SK-MEL-5 (cell line): ENCODE results near the gene GEMIN2. TPM values are rescaled to one million over a fixed set of nuclear protein-coding genes. Genes with fewer than 3 reads are reported as not detected.
"Not testable (repeated sequence)": the region's sequence is repeated elsewhere in the genome, so short reads cannot be mapped to it uniquely, and the experiment has no call there.

Experiments
- DNase-seq: peaks from one replicate; pipeline ENCODE4 v3.0.0-alpha.2; 2016; ENCODE audit warnings: low read depth, low spot score
- in situ Hi-C: cut with HindIII; loops from 2 replicates; pipeline ENCODE4 v1.10.0; 2016; ENCODE audit warnings: low sequenced_read_pairs, high pct_unique_total_duplicates, low pct_unique_long_range_greater_than_20kb
- polyA plus RNA-seq, 2 experiments: library from polyadenylated mRNA; depleted of rRNA; stranded (reverse); fragments of >200 nt; gene quantifications; 2 replicates each; pipeline ENCODE4 v1.2.3, GENCODE V29; 2015
- total RNA-seq: library from RNA; depleted of rRNA; stranded (reverse); fragments of >200 nt; shearing (Covaris generic); gene quantifications from 2 replicates; pipeline ENCODE4 v1.2.3, GENCODE V29; 2014; rRNA removed

The GEMIN2 gene, protein sequence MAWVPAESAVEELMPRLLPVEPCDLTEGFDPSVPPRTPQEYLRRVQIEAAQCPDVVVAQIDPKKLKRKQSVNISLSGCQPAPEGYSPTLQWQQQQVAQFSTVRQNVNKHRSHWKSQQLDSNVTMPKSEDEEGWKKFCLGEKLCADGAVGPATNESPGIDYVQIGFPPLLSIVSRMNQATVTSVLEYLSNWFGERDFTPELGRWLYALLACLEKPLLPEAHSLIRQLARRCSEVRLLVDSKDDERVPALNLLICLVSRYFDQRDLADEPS
- total RNA-seq: 17.4 and 22.1 TPM in 2 replicates
- 16.4 and 21.4 TPM in 2 replicates for polyA plus RNA-seq (2015; cell fraction: cytosol; rRNA removed)
- 19.6 and 27.4 TPM in 2 replicates for polyA plus RNA-seq (2015; cell fraction: nucleus; rRNA removed)

DNA sequence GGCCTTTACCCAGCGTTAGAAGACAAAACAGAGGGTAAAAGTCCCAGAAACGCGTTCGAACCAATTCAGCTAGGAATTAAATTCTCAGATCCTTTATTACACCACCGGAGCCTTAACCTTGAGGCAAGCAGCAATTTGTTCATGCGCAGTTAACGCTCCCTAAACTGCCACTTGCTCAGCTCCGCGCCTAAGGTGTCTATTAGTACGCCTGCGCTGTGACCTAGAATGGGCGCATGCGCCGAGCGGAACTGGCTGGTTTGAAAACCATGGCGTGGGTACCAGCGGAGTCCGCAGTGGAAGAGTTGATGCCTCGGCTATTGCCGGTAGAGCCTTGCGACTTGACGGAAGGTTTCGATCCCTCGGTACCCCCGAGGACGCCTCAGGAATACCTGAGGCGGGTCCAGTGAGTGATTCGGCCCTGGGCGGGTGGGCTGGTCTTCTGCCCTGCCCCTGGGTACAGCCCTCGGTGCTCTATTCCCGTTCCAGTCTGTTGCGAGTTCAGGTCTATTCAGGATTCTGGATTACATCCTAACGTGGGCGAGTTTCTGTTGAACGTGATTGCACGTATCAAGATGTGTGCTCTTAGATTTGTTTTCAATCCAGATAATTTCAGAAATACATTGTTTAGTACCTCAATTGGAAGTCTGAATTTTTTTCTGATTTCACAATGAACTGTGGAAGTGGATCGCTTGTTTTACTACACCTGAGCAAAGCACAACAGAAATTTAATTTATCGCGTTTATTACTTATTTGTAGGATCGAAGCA lies at the start of gene GEMIN2:
Gene GEMIN2, plus strand, starts transcription at position 251 of the 766 bp plus-strand sequence. Its CDS starts 16 bp downstream, at position 267.
- DNase-seq: peak; percentile 95
- in situ Hi-C loops: no loop called here

DNA sequence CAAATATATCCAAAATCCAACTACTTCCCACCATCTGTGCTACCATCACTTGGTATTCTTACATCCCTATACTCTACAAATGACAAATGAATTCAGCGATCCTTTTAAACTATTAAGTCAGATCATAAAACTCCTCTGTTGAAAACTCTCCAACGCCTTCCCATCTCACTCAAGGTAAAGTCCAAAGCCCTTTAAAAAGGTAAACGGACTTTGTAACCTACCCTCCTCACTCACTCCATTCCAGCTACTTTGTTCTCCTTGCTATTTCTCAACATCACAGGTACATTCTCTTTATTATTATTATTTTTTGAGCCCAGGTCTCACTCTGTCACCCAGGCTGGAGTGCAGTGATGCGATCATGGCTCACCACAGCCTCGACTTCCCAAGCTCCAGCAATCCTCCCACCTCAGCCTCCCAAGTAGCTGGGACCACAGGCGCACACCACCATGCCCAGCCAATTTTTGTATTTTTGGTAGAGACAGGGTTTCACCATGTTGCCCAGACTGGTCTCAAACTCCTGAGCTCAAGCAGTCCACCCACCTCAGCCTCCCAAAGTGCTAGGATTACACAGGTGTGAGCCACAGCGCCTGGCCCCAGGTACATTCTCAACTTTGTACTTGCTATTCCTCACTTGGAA lies 44.8 kb upstream of the GEMIN2 start:
- in situ Hi-C loops, DNase-seq: not testable (repeated sequence)

DNA sequence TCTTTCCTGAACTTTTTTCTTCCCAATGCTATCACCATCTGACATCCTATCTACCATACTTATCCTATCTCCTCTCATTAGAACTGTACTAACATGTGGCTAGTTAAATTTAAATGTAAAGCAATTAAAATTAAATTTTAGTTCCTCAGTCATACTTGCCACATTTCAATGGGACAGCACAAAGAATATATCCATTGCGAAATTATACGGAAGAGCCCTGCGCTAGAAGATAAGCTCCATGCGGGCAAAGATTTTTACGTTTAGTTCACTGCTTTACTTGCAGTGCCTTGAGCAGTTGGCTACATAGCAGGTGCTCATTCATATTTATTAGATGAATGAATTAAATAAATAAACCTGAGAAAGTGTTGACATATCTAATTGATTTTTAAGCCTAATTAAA lies 44.2 kb upstream of the GEMIN2 start:
- DNase-seq: no peak
- in situ Hi-C loops: no loop called here

DNA sequence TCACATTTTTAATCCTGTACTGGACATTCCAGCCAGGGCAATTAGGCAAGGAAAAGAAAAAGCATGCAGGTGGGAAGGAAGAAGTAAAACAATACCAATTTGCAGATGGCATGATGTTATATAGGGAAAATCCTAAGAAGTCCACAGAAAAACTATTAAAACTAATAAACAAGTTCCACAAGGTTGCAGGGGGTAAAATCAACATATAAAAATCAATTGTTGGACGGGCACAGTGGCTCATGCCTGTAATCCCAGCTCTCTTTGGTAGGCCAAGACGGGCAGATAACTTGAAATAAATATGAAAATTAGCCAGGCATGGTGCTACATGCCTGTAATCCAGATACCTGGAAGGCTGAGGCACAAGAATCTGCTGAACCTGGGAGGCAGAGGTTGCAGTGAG lies 43.0 kb upstream of the GEMIN2 start:
- DNase-seq: no peak
- in situ Hi-C loops: no loop called here

DNA sequence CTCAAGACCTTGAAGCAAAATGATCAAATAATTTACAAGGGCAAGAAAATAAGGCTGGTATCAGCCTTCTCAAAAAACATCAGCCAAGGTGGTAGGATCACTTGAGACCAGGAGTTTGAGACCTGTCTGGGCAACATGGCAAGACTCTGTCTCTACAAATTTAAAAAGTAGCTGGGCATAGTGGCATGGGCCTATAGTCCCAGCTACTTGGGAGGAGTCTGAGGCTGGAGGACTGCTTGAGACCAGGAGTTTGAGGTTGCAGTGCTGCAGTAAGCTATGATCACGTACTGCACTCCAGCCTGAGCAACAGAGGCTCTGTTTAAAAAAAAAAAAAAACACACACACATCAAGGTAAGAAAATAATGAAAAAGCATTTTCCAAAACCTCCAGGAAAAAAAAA lies 33.2 kb upstream of the GEMIN2 start:
- no peak for DNase-seq
- in situ Hi-C loops: no loop called here

DNA sequence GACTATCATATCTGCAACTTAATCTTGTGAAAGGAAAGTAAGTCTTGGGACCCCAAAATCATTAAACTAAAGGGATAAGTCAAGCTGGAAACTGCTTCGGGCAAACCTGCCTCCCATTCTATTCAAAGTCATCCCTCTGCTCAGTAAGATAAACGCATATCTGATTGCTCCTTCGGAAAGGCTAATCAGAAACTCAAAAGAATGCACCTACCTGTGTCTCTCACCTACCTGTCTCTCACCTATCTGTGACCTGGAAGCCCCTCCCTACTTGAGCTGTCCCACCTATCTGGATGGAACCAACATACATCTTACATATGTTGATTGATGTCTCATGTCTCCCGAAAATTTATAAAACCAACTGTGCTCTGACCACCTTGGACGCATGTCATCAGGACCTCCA lies 31.0 kb upstream of the GEMIN2 start:
- no peak for DNase-seq
- in situ Hi-C loops: no loop called here

DNA sequence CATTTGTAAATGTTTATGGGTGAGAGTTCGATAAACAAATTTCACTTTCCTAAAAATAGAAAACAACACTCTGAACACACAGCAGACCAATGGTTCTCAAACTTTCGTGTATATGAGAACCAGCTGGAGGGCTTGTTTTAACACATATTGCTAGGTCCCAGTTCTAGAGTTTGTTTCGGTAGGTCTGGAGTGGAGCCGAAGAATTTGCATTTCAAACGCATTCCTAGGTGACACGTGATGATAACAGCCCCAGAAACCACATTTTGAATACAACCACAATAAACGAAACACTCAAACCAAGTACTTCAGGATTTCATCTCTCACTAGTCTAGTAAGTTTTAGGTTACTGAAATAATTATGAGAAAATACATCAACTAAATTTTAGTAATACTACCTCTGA lies 28.2 kb upstream of the GEMIN2 start:
- in situ Hi-C loops: no loop called here
- no peak for DNase-seq

DNA sequence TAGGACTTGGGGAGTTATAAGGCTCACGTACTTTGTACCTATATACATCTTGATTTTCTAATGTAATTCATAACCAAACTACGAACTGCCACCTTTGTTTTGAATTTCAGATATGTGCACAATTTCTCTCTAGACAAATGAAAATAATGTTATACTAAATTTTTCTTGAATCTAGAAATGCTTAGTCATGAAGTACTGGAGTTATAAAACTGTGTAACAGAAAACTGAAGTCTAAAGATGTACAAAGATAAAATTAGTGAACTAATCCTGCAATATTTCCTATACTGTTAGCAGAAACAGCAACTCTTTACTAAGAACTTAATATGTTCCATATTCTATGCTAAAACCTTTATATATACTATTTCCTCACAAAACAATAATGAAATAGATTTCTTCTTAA lies 26.6 kb upstream of the GEMIN2 start:
- no peak for DNase-seq
- in situ Hi-C loops: no loop called here

DNA sequence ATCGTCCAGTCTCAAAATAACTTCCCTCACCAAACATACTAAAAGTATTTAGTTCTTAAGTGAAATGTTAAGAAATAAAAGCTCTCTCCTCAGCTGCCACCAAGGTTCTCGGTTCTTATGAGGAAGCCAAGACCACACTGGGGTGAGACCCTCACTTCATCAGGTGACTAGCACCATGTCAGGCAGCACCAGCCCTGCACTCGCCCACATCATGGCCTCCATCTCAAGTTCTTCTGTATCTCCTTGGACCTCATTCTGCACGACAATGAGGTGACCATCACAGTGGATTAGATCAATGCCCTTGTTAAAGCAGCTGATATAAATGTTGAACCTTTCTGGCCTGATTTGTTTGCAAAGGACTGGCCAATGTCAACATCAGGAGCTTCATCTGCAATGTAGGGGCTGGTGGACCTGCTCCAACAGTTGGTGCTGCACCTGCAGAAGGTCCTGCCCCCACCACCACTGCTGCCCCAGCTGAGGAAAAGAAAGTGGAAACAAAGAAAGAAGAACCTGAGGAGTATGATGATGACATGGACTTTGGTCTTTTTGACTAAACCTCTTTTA lies 23.5 kb upstream of the GEMIN2 start:
- no peak for DNase-seq

DNA sequence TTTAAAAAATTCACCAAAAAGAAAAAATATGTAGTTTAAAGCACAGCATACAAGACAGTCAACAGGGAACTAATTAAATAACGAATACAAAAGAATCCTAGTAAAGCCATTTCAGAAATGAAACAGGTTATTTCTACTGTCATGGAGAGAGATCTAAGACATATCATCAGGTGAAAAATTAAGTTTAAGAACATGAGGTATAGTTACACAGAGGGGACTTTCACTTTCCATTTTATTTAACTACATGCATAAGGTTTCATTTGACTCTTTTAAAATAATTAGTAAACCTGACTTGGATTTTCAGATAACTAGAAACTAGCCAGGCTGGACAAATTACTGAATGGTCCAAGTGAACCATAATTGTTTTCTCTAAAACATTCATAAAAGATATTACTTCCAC lies 22.4 kb upstream of the GEMIN2 start:
- in situ Hi-C loops: no loop called here

More for the DNA sequence above, 23.5 kb upstream of the GEMIN2 start:
- in situ Hi-C loops: no loop called here

DNA sequence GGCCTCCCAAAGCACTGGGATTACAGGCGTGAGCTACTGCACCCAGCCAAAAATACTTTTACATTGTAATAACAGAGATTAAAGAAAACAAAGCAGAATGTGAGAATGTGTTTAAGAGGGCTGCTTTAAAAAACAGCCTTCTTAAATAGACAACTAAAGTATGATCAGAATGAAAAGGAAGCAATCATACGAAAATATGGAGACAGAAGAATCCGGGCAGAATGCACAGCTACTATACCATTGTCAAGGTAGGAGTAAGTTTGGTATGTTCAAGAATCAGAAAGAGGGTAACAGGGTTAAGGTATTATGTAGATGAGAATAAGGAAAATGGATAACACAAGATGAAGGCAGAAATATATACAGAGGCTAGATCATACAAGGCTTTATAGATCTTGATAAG lies 19.6 kb upstream of the GEMIN2 start:
- in situ Hi-C loops: no loop called here
- DNase-seq: no peak

More for the DNA sequence above, 22.4 kb upstream of the GEMIN2 start:
- DNase-seq: no peak

DNA sequence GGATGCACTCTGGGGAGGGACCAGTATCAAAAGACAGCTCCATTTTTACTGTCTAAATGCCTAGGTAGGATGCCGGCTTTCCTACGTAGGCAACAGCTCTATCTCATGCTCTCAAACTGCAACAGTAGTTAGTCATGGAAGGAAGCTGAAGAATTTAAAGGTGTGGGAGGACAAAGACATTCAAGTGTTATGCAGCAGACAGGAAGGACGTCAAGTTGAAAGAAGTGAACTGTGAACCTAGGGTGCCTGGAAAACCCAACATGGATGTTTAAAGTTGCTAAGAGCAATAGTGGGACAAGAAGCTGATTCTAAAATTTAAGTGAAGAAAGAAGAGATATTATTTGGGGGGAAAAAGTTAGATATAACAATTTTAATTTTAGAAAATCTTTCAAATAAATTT lies 17.0 kb upstream of the GEMIN2 start:
- no peak for DNase-seq
- in situ Hi-C loops: no loop called here

DNA sequence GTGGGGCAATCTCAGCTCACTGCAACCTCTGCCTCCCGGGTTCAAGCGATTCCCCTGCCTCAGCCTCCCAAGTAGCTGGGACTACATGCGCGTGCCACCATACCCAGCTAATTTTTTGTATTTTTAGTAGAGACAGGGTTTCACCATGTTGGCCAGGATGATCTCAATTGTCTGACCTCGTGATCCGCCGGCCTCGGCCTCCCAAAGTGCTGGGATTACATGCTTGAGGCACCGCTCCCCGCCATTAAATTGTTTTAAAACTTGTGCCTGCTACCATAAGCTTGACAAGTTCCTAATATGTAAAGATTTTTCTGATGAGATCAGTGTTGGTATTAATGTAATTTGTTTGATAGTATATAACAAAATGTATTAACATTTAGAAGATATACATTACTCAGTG lies 14.9 kb upstream of the GEMIN2 start:
- DNase-seq, in situ Hi-C loops: not testable (repeated sequence)

DNA sequence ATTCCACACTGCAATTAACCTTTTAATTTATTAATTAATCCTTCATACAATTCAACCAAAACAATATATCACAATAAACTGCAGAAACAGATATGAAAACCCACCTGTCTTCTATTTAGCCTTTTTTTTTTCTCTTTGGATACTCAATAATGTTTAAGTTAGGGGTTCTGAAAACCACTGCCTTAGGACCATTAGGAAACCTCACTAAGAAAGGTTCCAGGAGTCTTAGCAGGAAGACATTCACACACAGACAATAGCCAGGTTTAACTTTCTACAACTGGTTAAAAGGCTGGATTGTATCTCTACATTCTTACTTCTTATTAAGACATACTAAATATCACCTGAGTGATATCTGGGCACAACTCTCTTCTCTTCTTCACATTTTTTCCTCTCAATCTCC lies 14.4 kb upstream of the GEMIN2 start:
- DNase-seq: no peak
- in situ Hi-C loops: no loop called here

DNA sequence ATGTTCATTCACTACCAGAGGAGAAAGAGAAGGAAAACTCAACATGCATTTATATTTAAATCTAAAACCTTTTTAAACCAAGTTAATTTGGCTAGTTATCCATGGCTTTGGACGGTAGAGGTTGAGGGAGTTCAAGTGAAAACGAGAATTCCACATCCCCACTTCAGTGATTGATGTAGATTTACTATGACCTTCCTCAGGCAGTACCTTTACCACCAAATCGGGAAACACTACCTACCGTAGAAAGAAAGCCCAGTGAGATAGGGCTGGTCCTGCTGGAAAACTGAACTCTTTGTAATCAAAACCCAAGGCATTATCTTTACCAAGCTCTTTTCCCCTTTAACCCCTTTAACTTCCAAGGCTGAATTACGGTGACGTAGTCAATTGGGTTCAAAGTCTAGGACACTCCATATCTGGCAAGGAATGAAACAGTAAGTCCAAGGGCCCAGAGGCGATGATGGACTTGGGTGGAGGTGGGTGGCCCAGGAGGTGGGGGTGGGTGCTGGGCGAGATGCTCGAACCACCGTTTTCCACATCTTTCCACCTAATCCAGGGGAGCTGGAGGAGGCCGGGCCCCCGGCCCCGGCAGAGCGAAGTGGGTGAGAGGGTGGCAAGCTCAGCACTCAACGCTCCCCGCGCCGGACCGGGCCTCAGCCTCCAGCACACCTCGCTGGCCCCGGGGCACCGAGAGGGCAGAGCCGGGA lies 11.7 kb upstream of the GEMIN2 start:
- DNase-seq: peak; percentile 17
- in situ Hi-C loops: no loop called here

DNA sequence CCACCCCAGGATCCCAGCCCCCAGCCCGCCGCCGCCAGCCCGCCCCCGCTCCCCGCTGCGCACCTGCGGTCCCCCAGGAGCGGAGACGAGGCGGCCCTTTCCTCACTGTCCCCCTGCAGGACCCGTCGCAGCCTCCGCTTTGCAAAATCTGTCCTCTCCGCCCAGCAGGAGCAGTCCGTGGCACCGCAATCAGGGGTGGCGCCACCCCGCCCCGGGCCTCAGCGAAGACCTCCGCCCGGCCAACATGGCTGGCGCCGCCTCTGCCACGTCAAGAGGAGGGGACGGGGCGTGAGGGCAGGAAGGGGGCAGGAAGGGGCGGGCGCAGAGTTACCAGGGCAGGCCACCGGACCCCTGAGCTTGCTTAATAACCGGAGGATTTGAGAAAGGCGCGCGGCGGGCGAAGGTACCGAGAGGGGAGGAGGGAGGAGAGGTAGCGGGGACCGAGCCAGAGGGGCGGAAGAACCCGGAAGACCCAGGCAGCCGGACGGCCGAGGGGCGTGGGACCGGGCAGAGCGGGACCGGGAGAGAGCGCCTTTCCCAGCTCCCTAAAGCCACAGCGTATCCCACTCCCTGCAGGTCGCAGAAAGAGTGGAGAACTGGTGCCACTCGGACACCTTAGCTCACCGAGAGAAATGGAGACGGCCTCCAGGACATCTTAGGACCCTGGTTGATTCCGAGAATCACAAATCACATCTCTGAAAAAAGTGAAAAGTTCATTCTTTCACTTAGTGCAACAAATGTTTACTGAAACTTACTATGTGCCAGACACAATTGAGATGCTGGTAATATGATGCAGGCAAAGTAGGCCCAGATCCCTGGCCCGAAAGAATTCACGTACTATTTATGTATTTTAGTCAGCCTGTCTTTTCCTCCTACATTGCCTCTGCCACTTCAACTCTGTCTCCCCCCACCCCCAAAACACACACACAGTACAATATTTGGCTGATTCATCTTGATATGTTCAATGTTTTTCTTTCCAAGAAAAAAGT lies 10.9 kb upstream of the GEMIN2 start, which contains the start of gene SEC23A:
Gene SEC23A, minus strand, starts transcription at position 267 of the 989 bp plus-strand sequence. CDS start 7,117 bp downstream, outside the sequence.
- peak; percentile 78 for DNase-seq
- in situ Hi-C loops: no loop called here
